GM12865 (cell line): ENCODE data around the gene FBP2.
"Not testable (repeated sequence)": the region's sequence is repeated elsewhere in the genome, so short reads cannot be mapped to it uniquely, and the experiment has no call there.

Experiments used
- DNase-seq: peaks from one replicate; pipeline ENCODE4 v3.0.0; 2010; ENCODE audit warnings: low read depth
- H3K4me3 ChIP-seq: 2 replicates; pipeline ENCODE4 v1.5.1; 2011; ENCODE audit warnings: mild to moderate bottlenecking, low read depth, low read length, control low read depth
- TF ChIP-seq, protein P1 (sequence below): IDR thresholded peaks from 2 replicates; pipeline ENCODE4 v1.5.1; 2011; ENCODE audit warnings: low read length, control low read depth, low read depth, inconsistent platforms; ENCODE audit not compliant: insufficient read depth; ENCODE audit errors: missing control alignments

FBP2 gene

DNA sequence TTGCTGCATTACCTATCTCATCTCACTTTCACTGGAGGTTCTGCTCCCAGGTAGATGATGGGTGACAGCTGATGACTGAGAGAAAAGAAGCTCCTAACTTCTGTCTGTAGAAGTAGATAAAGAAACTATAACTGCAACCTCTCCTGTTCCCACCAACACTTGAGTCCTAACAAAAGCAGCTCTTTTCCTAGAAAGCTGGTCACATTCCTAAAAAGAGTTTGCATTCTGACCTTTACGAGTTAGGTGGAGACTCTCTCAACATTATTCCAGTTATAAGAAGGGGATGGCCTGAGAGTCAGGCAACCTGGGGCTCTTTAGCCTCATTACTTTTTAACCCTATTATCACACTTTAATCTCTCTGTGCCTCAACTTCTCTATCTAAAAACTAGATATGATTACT, 47.7 kb downstream of the FBP2 start:
- TF ChIP-seq, protein P1, sequence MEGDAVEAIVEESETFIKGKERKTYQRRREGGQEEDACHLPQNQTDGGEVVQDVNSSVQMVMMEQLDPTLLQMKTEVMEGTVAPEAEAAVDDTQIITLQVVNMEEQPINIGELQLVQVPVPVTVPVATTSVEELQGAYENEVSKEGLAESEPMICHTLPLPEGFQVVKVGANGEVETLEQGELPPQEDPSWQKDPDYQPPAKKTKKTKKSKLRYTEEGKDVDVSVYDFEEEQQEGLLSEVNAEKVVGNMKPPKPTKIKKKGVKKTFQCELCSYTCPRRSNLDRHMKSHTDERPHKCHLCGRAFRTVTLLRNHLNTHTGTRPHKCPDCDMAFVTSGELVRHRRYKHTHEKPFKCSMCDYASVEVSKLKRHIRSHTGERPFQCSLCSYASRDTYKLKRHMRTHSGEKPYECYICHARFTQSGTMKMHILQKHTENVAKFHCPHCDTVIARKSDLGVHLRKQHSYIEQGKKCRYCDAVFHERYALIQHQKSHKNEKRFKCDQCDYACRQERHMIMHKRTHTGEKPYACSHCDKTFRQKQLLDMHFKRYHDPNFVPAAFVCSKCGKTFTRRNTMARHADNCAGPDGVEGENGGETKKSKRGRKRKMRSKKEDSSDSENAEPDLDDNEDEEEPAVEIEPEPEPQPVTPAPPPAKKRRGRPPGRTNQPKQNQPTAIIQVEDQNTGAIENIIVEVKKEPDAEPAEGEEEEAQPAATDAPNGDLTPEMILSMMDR, result no peak
- no peak for DNase-seq
- H3K4me3 ChIP-seq, result no peak overlapping the region

DNA sequence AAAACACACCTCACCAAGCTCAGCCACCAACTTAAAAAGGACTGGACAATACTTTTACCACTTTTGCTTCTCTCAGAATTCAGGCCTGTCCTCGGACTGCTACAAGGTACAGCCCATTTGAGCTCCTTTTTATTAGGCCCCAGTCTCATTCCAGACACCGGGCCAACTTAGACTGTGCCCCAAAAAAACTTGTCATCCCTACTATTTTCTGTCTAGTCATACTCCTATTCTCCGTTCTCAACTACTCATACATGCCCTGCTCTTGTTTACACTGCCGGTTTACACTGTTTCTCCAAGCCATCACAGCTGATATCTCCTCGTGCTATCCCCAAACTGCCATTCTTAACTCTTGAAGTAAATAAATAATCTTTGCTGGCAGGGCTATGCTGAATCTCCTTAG, 49.3 kb downstream of the FBP2 start:
- H3K4me3 ChIP-seq, DNase-seq: not testable (repeated sequence)

DNA sequence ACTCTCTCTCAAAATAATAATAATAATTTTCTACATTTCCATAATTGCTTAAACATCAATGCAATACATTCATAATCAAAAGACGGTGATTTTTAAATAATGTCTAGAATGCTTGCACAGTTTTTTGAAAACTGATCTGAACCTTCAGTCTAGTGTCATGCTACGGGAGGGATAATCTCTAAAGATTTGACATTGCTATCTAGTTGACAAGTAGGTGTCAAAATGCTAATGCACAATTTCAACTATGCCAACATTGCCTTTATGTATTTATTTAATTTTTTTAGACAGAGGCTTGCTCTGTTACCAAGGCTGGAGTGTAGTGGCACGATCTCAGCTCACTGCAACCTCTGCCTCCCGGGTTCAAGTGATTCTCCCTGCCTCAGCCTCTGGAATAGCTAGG, 54.7 kb downstream of the FBP2 start:
- TF ChIP-seq, protein P1, result no peak
- no peak overlapping the region for H3K4me3 ChIP-seq
- DNase-seq, result no peak

DNA sequence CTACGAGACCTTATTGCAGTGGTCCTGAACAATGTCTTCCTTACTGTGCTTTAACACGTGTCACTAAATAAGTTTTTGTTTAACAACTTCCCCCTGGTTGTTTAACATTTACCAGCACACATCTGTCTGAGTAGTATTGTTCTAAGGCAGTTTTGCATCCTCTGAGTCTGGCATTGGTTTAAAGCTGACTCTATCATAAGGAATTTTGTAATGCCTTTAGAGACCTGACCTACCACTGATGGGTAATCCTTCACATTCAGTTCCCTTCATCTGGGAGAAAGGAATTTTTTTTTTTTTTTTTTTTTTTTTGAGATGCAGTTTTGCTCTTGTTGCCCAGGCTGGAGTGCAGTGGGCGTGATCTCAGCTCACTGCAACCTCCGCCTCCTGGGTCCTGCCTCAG, 58.7 kb downstream of the FBP2 start:
- TF ChIP-seq, protein P1, result no peak
- H3K4me3 ChIP-seq, result no peak overlapping the region
- DNase-seq, result no peak

DNA sequence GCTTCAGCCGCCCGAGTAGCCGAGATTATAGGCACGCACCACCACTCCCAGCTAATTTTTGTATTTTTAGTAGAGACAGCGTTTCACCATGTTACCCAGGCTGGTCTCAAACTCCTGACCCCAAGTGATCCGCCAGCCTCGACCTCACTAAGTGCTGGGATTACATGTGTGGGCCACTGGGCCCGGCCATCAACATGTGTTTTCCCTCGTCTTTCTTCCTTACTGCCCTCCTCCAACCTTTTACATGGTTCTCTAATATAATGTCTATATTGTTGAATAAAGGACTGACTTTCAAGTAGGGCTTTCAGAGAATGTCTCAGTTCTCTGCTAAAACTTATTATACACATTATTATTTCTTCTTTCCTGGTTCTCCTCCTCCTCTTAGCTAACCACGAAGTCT, 60.0 kb downstream of the FBP2 start:
- no peak for DNase-seq
- no peak overlapping the region for H3K4me3 ChIP-seq
- TF ChIP-seq, protein P1, result no peak

DNA sequence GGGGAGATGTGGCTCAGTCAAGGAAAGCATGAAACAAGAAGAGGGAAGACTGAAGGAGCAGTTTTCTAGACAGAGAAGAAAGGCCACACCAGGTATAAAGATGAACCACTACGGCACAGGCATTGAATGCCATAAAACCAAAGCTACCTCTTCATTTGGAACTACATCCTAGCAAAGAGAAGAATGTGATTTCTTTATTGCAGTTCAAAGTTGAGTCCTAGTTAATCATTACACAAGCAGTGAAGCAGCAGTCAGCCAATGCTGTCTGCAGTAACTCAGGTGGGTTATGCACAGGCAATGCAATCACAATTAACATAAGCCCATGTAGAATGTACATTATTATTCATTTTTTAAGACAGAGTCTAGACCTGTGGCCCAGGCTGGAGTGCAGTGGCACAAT, 60.5 kb downstream of the FBP2 start:
- H3K4me3 ChIP-seq, result no peak overlapping the region
- TF ChIP-seq, protein P1, result no peak
- DNase-seq, result no peak

DNA sequence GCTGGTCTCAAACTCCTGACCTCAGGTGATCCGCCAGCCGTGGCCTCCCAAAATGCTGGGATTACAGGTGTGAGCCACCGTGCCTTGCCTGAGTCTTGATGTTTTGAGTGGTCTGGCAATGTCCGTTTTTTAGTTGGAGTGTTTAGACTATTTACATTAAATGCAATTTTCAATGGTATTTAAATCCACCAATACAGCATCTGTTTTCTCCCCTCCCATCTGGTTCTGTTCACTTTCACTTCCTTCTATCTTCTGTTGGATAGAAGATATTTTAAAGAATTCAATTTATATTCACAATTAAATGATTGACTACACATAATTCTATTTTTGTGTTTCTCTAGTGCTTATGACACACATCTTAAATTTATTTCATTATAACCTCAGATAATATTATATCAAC, 64.7 kb downstream of the FBP2 start:
- H3K4me3 ChIP-seq, result no peak overlapping the region
- DNase-seq, result no peak
- TF ChIP-seq, protein P1, result no peak

DNA sequence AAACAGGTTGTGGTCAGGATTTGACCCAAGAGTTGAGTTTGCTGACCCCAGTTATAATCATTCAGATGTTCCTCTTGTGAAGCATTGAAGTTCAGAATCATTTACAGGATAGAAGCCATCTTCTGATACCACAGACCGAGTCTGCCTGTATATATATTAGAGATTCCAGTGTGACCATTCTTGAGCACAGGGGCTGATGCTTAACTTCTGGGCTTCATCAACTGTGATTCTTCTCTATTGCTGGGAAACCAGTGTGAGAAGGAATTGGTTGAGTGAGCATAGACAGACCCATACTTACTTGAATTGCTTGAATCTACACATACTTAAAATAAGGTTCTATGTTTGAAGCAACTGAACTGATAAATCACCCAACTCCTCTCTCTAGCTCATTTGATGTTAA, 66.7 kb downstream of the FBP2 start:
- DNase-seq, result no peak
- H3K4me3 ChIP-seq, result no peak overlapping the region
- TF ChIP-seq, protein P1, result no peak
